ENCODE results near the gene CLDN2. TPM values are rescaled to one million over a fixed set of nuclear protein-coding genes. Genes with fewer than 3 reads are reported as not detected.
A peak's percentile ranks its signal among the peaks of the same experiment; 100 is the strongest.

The CLDN2 gene
- total and polyA plus RNA-seq, 4 donors, result 0.37 to 25.5 (median 20.7) TPM

- Histone ChIP-seq H3K27ac (ENCODE audit: low read depth in 1 of 2, low read length in 2 of 2) (peak overlapping the region; percentile 64 to 79), H3K9ac (ENCODE audit: low read depth in 1 of 2, low read length in 2 of 2) (peak overlapping the region in 1 of 2 donors; percentile 47)
Measured at GRCh38 chrX:106931831-106932491, 11.8 kb downstream of the CLDN2 start.

GRCh38 chrX:106932492-106932923, 12.3 kb downstream of the CLDN2 start:
- DNase-seq (ENCODE audit: low spot score), result no peak
- peak overlapping the region in 1 of 2 donors; percentile 47 for H3K9ac ChIP-seq (ENCODE audit: low read depth in 1 of 2, low read length in 2 of 2)
- peaks cover 6 to 41% (median 28%) of the 10 kb centered on the region in 4 donors for H3K4me1 ChIP-seq (ENCODE audit: control insufficient read depth in 4 of 4, insufficient read depth in 4 of 4, low read length in 3 of 4)

More at GRCh38 chrX:106931831-106932491, 11.8 kb downstream of the CLDN2 start:
- WGBS, result 79% methylated on average over 3 of the region's 3 CpGs
- no peak for DNase-seq (ENCODE audit: low spot score)
- H3K9me3 ChIP-seq (ENCODE audit: control insufficient read depth in 4 of 4, low read length in 3 of 4), result no peaks in the 10 kb centered on the region
- H3K4me3 ChIP-seq (ENCODE audit: low read depth in 1 of 3, low read length in 3 of 3), result no peak overlapping the region
- peaks cover 6 to 45% (median 32%) of the 10 kb centered on the region in 4 donors for H3K4me1 ChIP-seq (ENCODE audit: control insufficient read depth in 4 of 4, insufficient read depth in 4 of 4, low read length in 3 of 4)
- TF ChIP-seq EGR1 (IDR thresholded peaks at IDR 0.05; ENCODE audit: low read depth in 2 of 2) (no peak), ATF3 (IDR thresholded peaks at IDR 0.05) (no peak), SP1 (IDR thresholded peaks at IDR 0.05) (no peak)
- no peaks in the 10 kb centered on the region for H3K36me3 ChIP-seq (ENCODE audit: control insufficient read depth in 4 of 4, insufficient read depth in 3 of 4, low read depth in 1 of 4, low read length in 3 of 4)
- no peaks in the 10 kb centered on the region for H3K27me3 ChIP-seq (ENCODE audit: control insufficient read depth in 4 of 4, insufficient read depth in 4 of 4, low read length in 3 of 4)

More at GRCh38 chrX:106932492-106932923, 12.3 kb downstream of the CLDN2 start:
- TF ChIP-seq ATF3 (IDR thresholded peaks at IDR 0.05) (peak; percentile 26), SP1 (IDR thresholded peaks at IDR 0.05) (peak; percentile 61), REST (IDR thresholded peaks at IDR 0.05) (peak; percentile 33), FOXA2 (IDR thresholded peaks at IDR 0.05) (peak; percentile 12), RAD21 (IDR thresholded peaks at IDR 0.05) (peak in 1 of 2 donors; percentile 36), EGR1 (IDR thresholded peaks at IDR 0.05; ENCODE audit: low read depth in 2 of 2) (peak in 1 of 2 donors; percentile 16), JUND (IDR thresholded peaks at IDR 0.05) (peak; percentile 62 to 72), RXRA (IDR thresholded peaks at IDR 0.05) (peak; percentile 76 to 81), HNF4G (IDR thresholded peaks at IDR 0.05) (no peak), FOXA1 (IDR thresholded peaks at IDR 0.05) (no peak), HNF4A (conservative IDR thresholded peaks at IDR 0.05) (peak; percentile 67 to 87), NR2F2 (IDR thresholded peaks at IDR 0.05) (no peak), GABPA (IDR thresholded peaks at IDR 0.05 in 1 of 2, conservative IDR thresholded peaks at IDR 0.05 in 1 of 2) (no peak), CTCF (IDR thresholded peaks at IDR 0.05; ENCODE audit: low read depth, low read length, missing input control) (no peak), YY1 (IDR thresholded peaks at IDR 0.05) (peak; percentile 73), TAF1 (conservative IDR thresholded peaks at IDR 0.05) (peak; percentile 29)
- TF ChIP-seq, protein P1, sequence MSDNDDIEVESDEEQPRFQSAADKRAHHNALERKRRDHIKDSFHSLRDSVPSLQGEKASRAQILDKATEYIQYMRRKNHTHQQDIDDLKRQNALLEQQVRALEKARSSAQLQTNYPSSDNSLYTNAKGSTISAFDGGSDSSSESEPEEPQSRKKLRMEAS (IDR thresholded peaks at IDR 0.05), result peak; percentile 37
- TF ChIP-seq, protein P2, sequence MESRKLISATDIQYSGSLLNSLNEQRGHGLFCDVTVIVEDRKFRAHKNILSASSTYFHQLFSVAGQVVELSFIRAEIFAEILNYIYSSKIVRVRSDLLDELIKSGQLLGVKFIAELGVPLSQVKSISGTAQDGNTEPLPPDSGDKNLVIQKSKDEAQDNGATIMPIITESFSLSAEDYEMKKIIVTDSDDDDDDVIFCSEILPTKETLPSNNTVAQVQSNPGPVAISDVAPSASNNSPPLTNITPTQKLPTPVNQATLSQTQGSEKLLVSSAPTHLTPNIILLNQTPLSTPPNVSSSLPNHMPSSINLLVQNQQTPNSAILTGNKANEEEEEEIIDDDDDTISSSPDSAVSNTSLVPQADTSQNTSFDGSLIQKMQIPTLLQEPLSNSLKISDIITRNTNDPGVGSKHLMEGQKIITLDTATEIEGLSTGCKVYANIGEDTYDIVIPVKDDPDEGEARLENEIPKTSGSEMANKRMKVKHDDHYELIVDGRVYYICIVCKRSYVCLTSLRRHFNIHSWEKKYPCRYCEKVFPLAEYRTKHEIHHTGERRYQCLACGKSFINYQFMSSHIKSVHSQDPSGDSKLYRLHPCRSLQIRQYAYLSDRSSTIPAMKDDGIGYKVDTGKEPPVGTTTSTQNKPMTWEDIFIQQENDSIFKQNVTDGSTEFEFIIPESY (IDR thresholded peaks at IDR 0.05), result no peak
- Histone ChIP-seq H3K36me3 (ENCODE audit: control insufficient read depth in 4 of 4, insufficient read depth in 3 of 4, low read depth in 1 of 4, low read length in 3 of 4) (no peaks in the 10 kb centered on the region), H3K27ac (ENCODE audit: low read depth in 1 of 2, low read length in 2 of 2) (peak overlapping the region; percentile 64 to 79), H3K9me3 (ENCODE audit: control insufficient read depth in 4 of 4, low read length in 3 of 4) (no peaks in the 10 kb centered on the region), H3K4me3 (ENCODE audit: low read depth in 1 of 3, low read length in 3 of 3) (no peak overlapping the region), H3K27me3 (ENCODE audit: control insufficient read depth in 4 of 4, insufficient read depth in 4 of 4, low read length in 3 of 4) (no peaks in the 10 kb centered on the region)
- WGBS, result 34% methylated on average over 4 of the region's 4 CpGs

Data from liver (tissue), 9 donors.